Brain microvascular endothelial cell (primary cell): ENCODE data around the gene IL31.
A peak's percentile ranks its signal among the peaks of the same experiment; 100 is the strongest.

Experiments used
- DNase-seq: peaks from one replicate; pipeline ENCODE4 v3.0.0-alpha.2; 2020
- H3K27ac ChIP-seq: fragments of 250-450 bp; sonication (Bioruptor Pico); 2 replicates; pipeline ENCODE4 v1.5.1; 2020; ENCODE audit warnings: mild to moderate bottlenecking, moderate library complexity
- H3K27me3 ChIP-seq: fragments of 250-450 bp; sonication (Bioruptor Pico); replicated peaks from 2 replicates; pipeline ENCODE4 v1.5.1; 2020; ENCODE audit warnings: mild to moderate bottlenecking
- H3K36me3 ChIP-seq: fragments of 250-450 bp; sonication (Bioruptor Pico); replicated peaks from 2 replicates; pipeline ENCODE4 v1.5.1; 2020; ENCODE audit warnings: mild to moderate bottlenecking
- H3K4me3 ChIP-seq: 2 replicates; pipeline ENCODE4 v1.5.1; 2011; ENCODE audit warnings: low read depth, mild to moderate bottlenecking, control low read depth, low read length, moderate library complexity
- CTCF ChIP-seq: IDR thresholded peaks from 2 replicates; pipeline ENCODE4 v1.5.1; 2011; ENCODE audit warnings: low read depth, mild to moderate bottlenecking, moderate library complexity, low read length, control low read depth, inconsistent platforms; ENCODE audit errors: missing control alignments
- in situ Hi-C: cut with HindIII; loops from 2 replicates; pipeline ENCODE4 v1.10.0; 2017; ENCODE audit warnings: low sequenced_read_pairs, low pct_ligation_motif_present

IL31 gene

DNA sequence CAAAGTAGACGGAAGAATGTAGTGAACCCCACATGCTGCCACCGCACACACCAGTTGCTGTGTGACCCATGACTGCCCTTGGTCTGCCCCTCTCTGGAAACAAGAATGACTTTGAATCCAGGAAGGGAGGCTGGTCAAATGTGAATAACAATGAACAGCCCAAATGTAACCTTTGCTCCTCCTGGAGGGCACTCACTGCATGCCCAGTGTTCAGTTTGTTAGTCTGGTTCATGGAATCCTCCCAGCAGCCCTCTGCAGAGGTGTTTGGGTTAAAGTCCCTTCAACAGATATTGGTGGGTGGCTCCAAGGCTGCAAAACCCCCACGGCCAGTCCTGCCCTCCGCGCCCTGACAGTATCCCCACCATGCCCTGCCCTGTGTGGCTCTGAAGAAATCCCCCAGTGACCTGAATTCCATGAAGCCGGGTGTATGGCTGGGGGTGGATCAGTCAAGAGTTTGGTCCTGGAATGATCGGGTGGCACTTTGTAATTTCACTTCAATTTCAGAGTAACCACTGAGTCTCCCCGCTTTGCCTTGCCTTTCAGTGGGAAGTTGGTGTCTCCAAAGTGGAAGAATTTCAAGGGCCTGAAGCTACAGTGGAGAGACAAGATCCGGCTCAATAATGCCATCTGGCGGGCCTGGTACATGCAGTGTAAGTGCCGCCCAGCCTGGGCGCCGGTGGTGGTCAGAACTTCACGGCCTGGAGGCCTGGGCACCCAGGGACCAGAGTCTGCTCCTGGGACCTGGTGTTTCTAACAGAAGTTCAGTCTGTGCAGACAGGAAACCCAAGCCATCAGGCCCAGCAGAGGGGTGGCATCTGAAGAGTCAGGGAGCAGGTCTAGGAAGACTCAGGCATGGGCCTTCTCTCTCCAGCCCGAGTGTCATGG lies 47.1 kb downstream of the IL31 start:
- Histone ChIP-seq H3K4me3 (no peak overlapping the region), H3K27ac (no peak overlapping the region), H3K27me3 (no peaks in the 10 kb centered on the region), H3K36me3 (peaks cover 40% of the 10 kb centered on the region)
- DNase-seq = no peak
- in situ Hi-C loops = no loop called here
- no peak for TF ChIP-seq CTCF

GRCh38 chr12:122126342-122126635 lies 47.7 kb downstream of the IL31 start:
- no peaks in the 10 kb centered on the region for H3K27me3 ChIP-seq
- no peak for DNase-seq
- in situ Hi-C loops = no loop called here
- H3K27ac ChIP-seq = no peak overlapping the region
- peaks cover 36% of the 10 kb centered on the region for H3K36me3 ChIP-seq
- no peak for TF ChIP-seq CTCF
- H3K4me3 ChIP-seq = no peak overlapping the region

GRCh38 chr12:122125452-122126341 lies 48.3 kb downstream of the IL31 start:
- no peak overlapping the region for H3K27ac ChIP-seq
- TF ChIP-seq CTCF = no peak
- H3K36me3 ChIP-seq = peaks cover 34% of the 10 kb centered on the region
- in situ Hi-C loops = no loop called here
- no peak for DNase-seq
- H3K27me3 ChIP-seq = no peaks in the 10 kb centered on the region
- H3K4me3 ChIP-seq = no peak overlapping the region

GRCh38 chr12:122124370-122124769 lies 49.7 kb downstream of the IL31 start:
- Histone ChIP-seq H3K27me3 (no peaks in the 10 kb centered on the region), H3K4me3 (no peak overlapping the region), H3K36me3 (peaks cover 22% of the 10 kb centered on the region), H3K27ac (no peak overlapping the region)
- no peak for DNase-seq
- in situ Hi-C loops = no loop called here
- no peak for TF ChIP-seq CTCF

- in situ Hi-C loops = no loop called here
- no peak overlapping the region for H3K4me3 ChIP-seq
- no peak for TF ChIP-seq CTCF
- no peaks in the 10 kb centered on the region for H3K27me3 ChIP-seq
- peaks cover 16% of the 10 kb centered on the region for H3K36me3 ChIP-seq
- DNase-seq = no peak
- peak overlapping the region; percentile 7 for H3K27ac ChIP-seq
Observed at GRCh38 chr12:122123761-122124145, 50.3 kb downstream of the IL31 start.
